Measurements from ENCODE around the gene KRTCAP2.
"Not testable (repeated sequence)": the region's sequence is repeated elsewhere in the genome, so short reads cannot be mapped to it uniquely, and the experiment has no call there.

Gene KRTCAP2

DNA sequence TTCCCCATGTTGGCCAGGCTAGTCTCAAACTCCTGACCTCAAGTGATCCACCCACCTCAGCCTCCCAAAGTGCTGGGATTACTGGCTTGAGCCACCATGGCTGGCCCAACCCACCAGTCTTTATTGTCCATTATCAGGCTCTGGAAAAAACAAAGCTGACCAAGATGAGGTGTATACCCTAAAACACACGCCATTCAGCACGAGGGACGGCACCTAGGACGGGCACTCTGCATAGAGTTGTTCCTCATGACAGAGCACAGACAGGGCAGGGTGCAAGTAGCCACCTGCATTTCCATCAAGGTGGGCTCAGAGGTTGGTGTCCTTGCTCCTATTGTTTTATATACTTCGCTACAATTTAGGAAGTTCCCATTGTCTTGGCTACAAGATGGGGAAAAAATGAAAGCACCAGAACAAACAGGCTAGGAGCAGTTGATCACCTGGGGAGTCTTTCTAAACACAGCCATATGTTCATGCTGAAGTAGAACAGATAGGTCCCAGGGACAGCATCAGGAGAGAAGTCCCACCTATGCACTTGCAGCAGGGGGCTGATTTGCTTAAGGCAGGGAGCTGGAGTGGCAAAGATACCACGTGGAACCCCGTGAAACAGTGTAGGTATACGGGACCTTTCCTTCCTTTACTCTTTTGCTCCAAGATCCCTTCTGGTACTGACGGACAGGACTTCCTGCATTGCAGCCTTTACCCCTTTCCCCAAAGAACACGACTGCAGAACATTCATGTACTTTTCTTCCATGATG, 4.5 kb downstream of the KRTCAP2 start:
- Histone ChIP-seq H3K9ac (ENCODE audit: low read length) (no peak overlapping the region), H3K9me3 (replicated peaks; ENCODE audit: insufficient read depth, low read length) (no peaks in the 10 kb centered on the region), H3K27me3 (replicated peaks; ENCODE audit: insufficient read depth, low read length) (peaks cover under 1% of the 10 kb centered on the region; the same call in 1 of the 2 replicates), H3K36me3 (replicated peaks; ENCODE audit: insufficient read depth, low read length) (no peaks in the 10 kb centered on the region), H3K4me3 (ENCODE audit: low read length) (no peak overlapping the region), H2AFZ (ENCODE audit: low read length) (no peak overlapping the region), H3K4me2 (ENCODE audit: low read depth, low read length) (no peak overlapping the region), H3K9me2 (replicated peaks; ENCODE audit: insufficient read depth, low read length) (no peaks in the 10 kb centered on the region), H3K27ac (ENCODE audit: low read length) (no peak overlapping the region), H3F3A (ENCODE audit: insufficient read depth, low read length) (0 out of 2 replicates have a peak, but pooled peaks cover 5% of the 10 kb centered on the region), H3K79me2 (ENCODE audit: low read length) (peaks cover 18% of the 10 kb centered on the region), H4K20me1 (ENCODE audit: insufficient read depth, low read length) (no peaks in the 10 kb centered on the region), H3K4me1 (ENCODE audit: low read length) (peaks cover 14% of the 10 kb centered on the region)
- no peak for TF ChIP-seq EZH2 (optimal IDR thresholded peaks at IDR 0.05; ENCODE audit: low read depth, low read length)
- TF ChIP-seq, protein P1, sequence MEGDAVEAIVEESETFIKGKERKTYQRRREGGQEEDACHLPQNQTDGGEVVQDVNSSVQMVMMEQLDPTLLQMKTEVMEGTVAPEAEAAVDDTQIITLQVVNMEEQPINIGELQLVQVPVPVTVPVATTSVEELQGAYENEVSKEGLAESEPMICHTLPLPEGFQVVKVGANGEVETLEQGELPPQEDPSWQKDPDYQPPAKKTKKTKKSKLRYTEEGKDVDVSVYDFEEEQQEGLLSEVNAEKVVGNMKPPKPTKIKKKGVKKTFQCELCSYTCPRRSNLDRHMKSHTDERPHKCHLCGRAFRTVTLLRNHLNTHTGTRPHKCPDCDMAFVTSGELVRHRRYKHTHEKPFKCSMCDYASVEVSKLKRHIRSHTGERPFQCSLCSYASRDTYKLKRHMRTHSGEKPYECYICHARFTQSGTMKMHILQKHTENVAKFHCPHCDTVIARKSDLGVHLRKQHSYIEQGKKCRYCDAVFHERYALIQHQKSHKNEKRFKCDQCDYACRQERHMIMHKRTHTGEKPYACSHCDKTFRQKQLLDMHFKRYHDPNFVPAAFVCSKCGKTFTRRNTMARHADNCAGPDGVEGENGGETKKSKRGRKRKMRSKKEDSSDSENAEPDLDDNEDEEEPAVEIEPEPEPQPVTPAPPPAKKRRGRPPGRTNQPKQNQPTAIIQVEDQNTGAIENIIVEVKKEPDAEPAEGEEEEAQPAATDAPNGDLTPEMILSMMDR (IDR thresholded peaks at IDR 0.05; ENCODE audit: low read length) = no peak
- TF ChIP-seq EZH2phosphoT487 (IDR thresholded peaks at IDR 0.05; ENCODE audit: low read length) = no peak
- no peak for DNase-seq

DNA sequence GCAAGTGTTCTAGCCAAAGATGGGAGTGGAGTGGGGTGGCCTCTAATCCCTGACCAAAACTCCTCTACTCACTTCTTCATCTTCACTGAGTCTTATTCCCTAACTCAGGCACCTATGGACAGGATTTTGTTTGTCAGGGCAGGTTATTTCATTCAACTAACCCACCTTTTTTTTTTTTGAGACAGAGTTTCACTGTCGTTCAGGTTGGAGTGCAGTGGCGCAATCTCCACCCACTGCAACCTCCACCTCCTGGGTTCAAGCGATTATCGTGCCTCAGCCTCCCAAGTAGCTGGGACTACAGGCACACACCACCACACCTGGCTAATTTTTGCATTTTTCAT, 5.0 kb downstream of the KRTCAP2 start:
- peaks cover 18% of the 10 kb centered on the region for H3K79me2 ChIP-seq (ENCODE audit: low read length)
- not testable (repeated sequence) for H4K20me1 ChIP-seq (ENCODE audit: insufficient read depth, low read length); H3K4me3 ChIP-seq (ENCODE audit: low read length); DNase-seq; H2AFZ ChIP-seq (ENCODE audit: low read length); H3K9ac ChIP-seq (ENCODE audit: low read length); H3K27ac ChIP-seq (ENCODE audit: low read length); H3K27me3 ChIP-seq (replicated peaks; ENCODE audit: insufficient read depth, low read length); H3F3A ChIP-seq (ENCODE audit: insufficient read depth, low read length); H3K9me2 ChIP-seq (replicated peaks; ENCODE audit: insufficient read depth, low read length); H3K36me3 ChIP-seq (replicated peaks; ENCODE audit: insufficient read depth, low read length); H3K9me3 ChIP-seq (replicated peaks; ENCODE audit: insufficient read depth, low read length); H3K4me2 ChIP-seq (ENCODE audit: low read depth, low read length)
- H3K4me1 ChIP-seq (ENCODE audit: low read length) = peaks cover 11% of the 10 kb centered on the region

DNA sequence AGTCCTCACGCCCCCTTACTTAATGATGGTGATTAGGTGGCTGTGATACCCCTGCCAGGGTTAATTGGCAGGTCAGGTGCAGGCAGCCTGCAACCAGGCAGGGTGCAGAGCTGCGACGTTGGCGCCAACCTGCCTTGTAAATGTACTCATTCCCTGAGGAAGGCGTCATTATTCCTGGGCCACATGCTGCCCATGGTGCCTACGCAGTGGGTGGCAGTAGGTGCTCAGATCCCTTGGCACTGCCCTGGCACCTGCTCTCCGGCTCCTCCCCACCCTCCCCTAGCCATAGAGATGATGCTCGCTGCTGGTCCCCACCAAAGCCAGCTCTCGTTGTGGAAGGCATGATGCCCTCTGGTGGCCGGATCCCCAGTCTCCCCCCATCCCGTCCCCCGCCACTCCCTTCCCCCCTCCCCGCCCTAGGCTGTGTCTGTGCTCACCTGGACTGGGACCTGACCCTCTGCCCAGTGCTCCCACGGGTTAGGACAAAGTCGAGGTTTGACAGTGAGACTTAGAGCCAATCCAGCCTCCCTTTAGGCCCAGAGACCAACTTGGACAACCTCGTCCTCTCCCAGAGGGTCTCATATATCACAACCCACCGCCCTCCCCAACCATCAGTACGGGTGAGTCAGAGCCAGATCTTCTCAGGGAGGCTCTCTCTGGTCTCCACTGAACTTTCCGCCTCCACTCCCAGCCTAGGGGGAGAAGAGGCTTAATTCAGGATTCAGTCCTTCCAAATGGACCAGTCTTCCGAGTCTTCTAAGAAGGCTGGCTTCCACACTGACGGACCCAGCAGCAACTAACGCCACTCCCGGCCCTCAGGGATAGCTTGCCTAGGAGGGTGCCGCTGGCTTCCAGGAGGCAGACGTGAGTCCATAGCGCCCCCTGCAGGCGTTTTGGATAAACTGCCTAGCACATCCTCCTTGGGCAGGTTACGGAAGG, 5.7 kb downstream of the KRTCAP2 start:
- Histone ChIP-seq H3K27me3 (replicated peaks; ENCODE audit: insufficient read depth, low read length) (no peaks in the 10 kb centered on the region), H3F3A (ENCODE audit: insufficient read depth, low read length) (0 out of 2 replicates have a peak, but pooled peaks cover 5% of the 10 kb centered on the region), H3K9me3 (replicated peaks; ENCODE audit: insufficient read depth, low read length) (no peaks in the 10 kb centered on the region), H3K79me2 (ENCODE audit: low read length) (peaks cover 12% of the 10 kb centered on the region), H2AFZ (ENCODE audit: low read length) (peak overlapping the region; percentile 62), H3K4me2 (ENCODE audit: low read depth, low read length) (peak overlapping the region; percentile 60), H3K4me1 (ENCODE audit: low read length) (peaks cover 10% of the 10 kb centered on the region), H4K20me1 (ENCODE audit: insufficient read depth, low read length) (no peaks in the 10 kb centered on the region), H3K27ac (ENCODE audit: low read length) (no peak overlapping the region), H3K9ac (ENCODE audit: low read length) (no peak overlapping the region), H3K36me3 (replicated peaks; ENCODE audit: insufficient read depth, low read length) (no peaks in the 10 kb centered on the region), H3K9me2 (replicated peaks; ENCODE audit: insufficient read depth, low read length) (no peaks in the 10 kb centered on the region), H3K4me3 (ENCODE audit: low read length) (peak overlapping the region; percentile 20; the same call in 1 of the 2 replicates)
- peak; percentile 93 for DNase-seq
- TF ChIP-seq EZH2phosphoT487 (IDR thresholded peaks at IDR 0.05; ENCODE audit: low read length) (no peak), EZH2 (optimal IDR thresholded peaks at IDR 0.05; ENCODE audit: low read depth, low read length) (no peak)
- TF ChIP-seq, protein P1 (IDR thresholded peaks at IDR 0.05; ENCODE audit: low read length) = peak; percentile 99
